Lung microvascular endothelial cell (primary cell): ENCODE data around the gene KDM3B. TPM values are rescaled to one million over a fixed set of nuclear protein-coding genes. Genes with fewer than 3 reads are reported as not detected.
"Not testable (repeated sequence)": the region's sequence is repeated elsewhere in the genome, so short reads cannot be mapped to it uniquely, and the experiment has no call there.

Experiments used
- DNase-seq, 2 donors: peaks; one replicate each; pipeline versions ENCODE4 v3.0.0 to v3.0.0-alpha.2; 2010; ENCODE audit warnings: low read depth in 2 of 2
- total RNA-seq: library from RNA; depleted of rRNA; stranded (reverse); fragments of >200 nt; gene quantifications from 2 replicates; pipeline ENCODE4 v1.2.1, GENCODE V29; 2014

The KDM3B gene, protein sequence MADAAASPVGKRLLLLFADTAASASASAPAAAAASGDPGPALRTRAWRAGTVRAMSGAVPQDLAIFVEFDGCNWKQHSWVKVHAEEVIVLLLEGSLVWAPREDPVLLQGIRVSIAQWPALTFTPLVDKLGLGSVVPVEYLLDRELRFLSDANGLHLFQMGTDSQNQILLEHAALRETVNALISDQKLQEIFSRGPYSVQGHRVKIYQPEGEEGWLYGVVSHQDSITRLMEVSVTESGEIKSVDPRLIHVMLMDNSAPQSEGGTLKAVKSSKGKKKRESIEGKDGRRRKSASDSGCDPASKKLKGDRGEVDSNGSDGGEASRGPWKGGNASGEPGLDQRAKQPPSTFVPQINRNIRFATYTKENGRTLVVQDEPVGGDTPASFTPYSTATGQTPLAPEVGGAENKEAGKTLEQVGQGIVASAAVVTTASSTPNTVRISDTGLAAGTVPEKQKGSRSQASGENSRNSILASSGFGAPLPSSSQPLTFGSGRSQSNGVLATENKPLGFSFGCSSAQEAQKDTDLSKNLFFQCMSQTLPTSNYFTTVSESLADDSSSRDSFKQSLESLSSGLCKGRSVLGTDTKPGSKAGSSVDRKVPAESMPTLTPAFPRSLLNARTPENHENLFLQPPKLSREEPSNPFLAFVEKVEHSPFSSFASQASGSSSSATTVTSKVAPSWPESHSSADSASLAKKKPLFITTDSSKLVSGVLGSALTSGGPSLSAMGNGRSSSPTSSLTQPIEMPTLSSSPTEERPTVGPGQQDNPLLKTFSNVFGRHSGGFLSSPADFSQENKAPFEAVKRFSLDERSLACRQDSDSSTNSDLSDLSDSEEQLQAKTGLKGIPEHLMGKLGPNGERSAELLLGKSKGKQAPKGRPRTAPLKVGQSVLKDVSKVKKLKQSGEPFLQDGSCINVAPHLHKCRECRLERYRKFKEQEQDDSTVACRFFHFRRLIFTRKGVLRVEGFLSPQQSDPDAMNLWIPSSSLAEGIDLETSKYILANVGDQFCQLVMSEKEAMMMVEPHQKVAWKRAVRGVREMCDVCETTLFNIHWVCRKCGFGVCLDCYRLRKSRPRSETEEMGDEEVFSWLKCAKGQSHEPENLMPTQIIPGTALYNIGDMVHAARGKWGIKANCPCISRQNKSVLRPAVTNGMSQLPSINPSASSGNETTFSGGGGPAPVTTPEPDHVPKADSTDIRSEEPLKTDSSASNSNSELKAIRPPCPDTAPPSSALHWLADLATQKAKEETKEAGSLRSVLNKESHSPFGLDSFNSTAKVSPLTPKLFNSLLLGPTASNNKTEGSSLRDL (N-terminal part only)
- total RNA-seq, result 37.3 and 41.9 TPM in 2 replicates

GRCh38 chr5:138352071-138352721, at the start of gene KDM3B:
Gene KDM3B, plus strand, starts transcription at chr5:138352685. Its CDS starts 111 bp downstream, at chr5:138352796.
- DNase-seq, result peak; percentile 91 to 94

- DNase-seq, result peak in 1 of 2 donors; percentile 70
Observed at GRCh38 chr5:138303372-138303771, 49.1 kb upstream of the KDM3B start.

DNA sequence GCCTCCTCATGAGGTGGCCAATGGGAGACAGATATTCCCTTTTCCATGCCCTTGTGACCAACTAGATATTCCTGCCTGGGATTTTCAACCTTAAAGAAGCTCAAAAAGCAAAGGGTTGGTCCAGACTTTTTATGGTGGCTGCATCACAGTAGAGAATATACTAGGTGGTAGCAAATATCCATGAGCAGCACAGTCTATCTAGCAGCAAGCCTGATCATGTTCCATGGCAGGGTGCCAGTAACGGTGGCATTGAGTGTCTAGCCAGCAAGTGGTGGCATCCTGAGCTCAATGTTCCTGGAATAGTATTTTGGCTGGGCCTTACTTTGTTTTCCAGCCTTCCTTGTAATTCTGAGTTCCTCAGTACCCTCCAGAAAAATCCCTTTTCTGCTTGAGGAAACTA, 46.7 kb upstream of the KDM3B start:
- DNase-seq, result peak in 1 of 2 donors; percentile 48

DNA sequence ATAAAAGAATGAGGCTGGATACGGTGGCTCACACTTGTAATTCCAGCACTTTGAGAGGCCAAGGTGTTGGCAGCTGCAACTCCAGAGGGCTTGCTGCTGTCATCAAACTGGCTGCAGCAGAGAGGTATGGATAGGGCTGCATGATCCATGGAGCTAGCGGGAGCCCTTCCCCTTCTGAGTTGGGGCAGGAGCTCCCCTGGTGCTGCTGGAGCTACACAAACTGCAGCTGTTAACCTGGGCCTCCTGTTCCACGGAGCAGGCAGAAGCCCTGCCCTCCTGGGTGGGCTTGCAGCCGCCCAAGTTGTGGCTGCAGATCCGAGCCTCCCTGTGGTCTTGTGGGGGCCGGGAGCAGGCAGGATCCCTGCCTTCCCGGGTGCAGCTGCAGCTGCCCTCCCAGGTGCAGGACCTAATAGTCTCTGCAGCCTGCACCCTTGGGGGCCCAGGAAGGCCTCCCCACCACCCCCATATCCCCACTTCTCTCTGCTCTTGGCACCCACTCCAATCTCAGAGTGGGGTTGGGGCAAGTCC, 36.7 kb upstream of the KDM3B start:
- no peak for DNase-seq

- DNase-seq, result no peak
Observed at GRCh38 chr5:138316355-138316754, 36.1 kb upstream of the KDM3B start.

DNA sequence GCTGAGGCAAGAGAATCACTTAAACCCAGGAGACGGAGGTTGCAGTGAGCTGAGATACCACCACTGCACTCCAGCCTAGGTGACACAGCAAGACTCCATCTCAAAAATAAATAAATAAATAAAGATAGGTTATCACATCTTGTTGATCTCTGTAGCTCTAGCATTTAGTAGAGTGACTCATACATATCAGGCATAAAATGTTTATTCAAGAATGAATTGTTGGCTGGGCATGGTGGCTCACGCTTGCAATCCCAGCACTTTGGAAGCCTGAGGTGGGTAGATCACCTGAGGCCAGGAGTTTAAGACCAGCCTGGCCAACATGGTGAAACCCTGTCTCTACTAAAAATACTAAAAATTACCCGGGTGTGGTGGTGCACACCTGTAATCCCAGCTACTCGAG, 34.3 kb upstream of the KDM3B start:
- not testable (repeated sequence) for DNase-seq

DNA sequence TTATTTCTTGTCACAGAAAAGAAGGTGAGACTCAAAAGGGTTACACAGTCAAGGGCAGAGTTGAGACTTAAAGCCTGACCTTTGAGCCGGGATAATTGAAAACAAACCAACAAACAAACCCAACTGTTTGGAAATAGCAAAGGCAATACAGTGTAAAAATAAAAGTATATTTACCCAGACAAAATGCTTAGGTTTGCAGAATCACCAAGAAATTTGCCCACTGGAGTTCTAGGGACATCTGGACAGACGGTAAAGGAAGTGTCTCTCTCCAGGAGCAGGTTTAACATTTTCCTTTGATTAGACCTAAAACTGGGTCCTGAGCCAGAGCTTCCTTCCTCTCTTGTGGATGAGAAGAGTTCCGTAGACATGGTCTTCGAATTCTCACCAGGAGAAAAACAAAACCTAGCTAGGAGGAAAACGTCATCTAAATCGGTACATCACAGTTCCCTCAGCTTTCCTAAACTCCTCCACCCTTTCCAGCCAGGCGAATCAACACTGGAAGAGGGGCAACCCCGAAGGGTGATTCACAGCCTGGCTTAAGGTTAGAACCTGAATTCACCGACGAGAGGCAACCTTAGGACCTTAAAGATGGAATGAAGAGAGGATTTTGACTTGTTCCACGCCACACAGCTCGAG, 21.6 kb upstream of the KDM3B start:
- peak in 1 of 2 donors; percentile 6 for DNase-seq

DNA sequence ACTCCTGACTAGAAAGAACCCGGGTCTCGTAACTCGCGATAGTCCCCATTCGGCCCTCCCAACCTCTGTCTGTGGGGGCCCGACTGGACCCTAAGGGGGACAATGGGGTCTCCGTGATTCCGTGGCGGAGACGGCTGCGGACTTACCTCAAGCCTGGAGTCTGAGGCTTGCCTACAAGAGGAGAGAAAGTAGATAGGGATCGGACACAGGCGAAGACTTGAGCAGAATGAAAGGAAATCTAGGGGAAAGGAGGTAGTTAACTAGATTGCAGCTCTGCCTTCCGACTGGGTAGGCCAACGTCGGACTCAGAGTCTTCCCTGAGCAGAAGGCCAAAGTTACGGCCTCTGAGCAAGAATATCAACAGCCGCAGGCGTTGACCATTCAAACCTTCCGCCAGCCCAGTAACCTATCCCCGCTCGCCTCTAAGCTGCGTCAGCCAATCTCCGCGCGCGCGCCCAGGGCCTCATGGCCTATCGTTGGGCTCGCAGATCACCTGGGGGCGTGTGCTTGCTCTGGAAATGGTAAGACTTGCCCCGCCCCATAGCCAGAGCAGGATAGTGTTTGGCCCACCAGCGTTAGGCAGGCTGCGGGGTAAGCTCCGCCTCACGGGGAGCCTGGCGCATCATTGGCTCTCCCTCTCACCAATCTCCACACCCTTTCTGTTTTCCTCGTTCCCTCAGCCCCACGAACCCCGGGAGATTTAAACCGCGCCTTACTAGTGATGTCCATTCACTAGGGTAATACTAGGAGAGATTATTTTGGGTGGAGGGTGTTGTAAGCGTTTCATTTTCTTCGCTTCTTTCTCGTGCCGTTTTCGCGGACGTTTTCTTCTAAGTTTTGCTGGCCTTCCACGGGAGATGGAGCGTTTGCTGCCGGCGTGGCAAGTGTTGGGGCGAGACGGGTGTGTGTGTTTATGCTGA, 20.8 kb upstream of the KDM3B start, which contains the start of gene CDC25C:
CDC25C (minus strand) TSS at position 356 of the 920 bp plus-strand sequence. CDS start 624 bp downstream, outside the sequence.
- peak; percentile 99 to 100 for DNase-seq

DNA sequence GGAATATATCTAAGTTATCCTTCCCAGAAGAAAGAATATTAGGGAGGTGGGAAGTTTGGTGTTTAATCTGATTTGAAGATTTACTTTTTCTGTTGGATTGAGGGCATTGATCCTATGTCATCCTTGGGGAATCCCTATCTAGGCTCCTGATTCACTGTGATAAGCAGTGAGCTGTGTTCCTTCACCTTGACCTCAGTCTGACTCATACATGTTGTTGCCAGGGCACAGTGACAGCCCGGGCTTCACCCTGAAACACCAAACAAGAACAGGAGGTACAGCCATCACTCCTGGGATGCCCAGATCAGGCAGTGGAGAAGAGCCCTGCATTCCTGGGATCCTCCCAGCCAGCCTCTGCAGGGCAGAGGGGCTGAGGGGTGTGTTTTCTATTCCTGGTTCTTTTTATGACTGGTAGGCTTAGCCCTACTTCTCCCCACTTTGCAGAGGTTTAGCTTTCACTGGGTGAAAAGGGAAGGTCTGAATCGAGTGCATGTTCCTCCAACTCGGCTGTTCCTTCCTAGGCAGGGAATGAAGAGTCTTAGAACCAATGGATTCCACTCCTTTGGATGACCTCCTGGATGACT, 17.5 kb upstream of the KDM3B start:
- DNase-seq, result peak in 1 of 2 donors; percentile 38

- no peak for DNase-seq
Observed at GRCh38 chr5:138336952-138337684, 15.4 kb upstream of the KDM3B start.

DNA sequence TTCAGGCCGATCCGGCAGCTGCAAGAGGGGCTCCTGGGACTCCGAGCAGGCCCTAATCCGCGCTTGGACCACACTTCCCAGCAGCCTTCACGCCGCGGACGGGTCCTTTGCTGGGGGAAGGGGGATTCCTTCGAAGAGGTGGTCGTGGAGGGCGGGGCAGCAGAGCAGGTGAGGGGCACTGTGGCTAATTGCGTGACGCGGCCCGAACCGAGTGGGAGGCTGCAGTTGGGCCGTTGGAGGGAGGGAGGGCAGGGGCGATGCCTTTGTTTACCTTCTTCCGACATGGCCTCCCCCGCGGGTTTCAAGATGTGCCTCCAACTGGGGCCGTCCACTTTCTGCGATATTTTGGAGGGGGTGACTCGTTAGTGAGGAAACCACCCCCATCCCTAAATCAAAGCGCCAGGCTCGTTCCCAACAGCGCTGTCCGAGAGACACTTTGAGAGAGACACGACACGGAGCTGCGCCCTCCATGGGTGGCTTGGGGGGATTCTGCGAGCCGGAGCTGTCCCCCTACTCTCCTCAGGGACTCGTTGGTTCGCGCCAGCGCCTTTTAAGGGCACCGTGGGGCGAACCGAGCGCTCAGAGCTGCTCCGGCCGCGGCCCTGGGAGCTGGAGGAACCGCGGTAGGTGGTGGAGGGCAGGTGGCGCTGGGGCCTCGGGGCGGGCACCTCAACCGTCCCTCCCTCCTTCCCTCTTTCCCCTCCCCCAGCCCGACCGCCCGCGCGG, 14.6 kb upstream of the KDM3B start, which contains the start of gene FAM53C:
FAM53C (plus strand) TSS at position 582 of the 726 bp plus-strand sequence. CDS start 3,070 bp downstream, outside the sequence.
- DNase-seq, result peak; percentile 92 to 97

- DNase-seq, result peak in 1 of 2 donors; percentile 8
Observed at GRCh38 chr5:138338411-138339090, 13.9 kb upstream of the KDM3B start.

DNA sequence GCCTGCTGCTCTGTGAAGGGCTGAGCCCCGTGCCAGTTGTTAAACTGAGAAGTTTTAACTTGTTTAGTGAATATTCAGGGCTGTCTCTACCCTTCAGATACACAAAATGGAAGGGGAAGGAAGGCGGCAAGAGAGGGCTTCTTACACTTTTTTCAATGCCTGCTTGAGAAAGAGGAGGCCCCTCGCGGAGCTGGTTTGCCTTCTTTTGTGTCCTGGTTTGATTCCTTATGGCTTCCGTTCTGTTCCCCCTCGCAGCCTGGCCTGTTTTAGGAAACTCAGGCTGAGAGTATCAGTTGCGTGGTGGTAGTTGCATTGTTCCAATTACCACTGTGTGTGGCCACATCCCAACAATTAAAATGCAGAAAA, 13.4 kb upstream of the KDM3B start:
- DNase-seq, result peak; percentile 19 to 25

DNA sequence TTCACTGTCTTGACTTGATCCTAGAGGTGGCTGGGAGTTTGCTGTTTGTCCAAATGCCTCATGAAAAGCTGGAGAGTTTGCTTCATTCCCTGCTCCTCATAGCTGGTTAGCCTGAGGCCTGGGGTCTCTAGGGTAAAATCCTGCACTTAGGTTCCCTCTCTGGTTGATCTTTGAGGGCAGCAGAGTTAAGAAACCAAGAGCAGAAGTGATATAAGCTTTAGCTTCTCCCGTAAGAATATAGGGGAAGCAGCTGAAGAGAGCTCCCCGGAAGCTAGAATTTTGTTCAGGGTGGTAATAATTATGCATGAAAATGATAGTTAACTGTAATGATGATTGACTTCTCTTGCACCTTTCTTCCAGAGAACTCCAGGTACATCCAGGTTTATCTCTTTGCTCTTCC, 13.0 kb upstream of the KDM3B start:
- DNase-seq, result no peak

DNA sequence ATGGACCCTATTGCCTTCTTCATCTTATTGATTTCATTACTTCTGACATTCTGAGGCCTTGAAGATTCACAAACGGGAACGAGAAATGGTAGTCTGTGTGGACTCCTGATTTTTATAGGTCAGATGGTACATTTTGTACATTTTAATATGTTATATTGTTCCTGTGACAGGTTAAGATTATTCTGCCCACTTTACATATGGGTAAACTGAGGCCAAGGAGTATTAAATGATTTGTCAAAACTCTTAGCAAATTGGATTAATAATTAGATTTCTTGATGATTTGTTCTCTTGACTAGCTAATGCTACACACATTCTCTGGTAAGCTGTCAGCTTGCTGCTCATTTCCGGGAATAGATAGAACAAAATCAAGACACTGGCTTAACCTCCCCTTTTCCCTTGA, 12.5 kb upstream of the KDM3B start:
- DNase-seq, result no peak

- DNase-seq, result no peak
Observed at GRCh38 chr5:138344887-138345622, 7.4 kb upstream of the KDM3B start.
